ENCODE measurements around the gene BTN3A1.
"Not testable (repeated sequence)": the region's sequence is repeated elsewhere in the genome, so short reads cannot be mapped to it uniquely, and the experiment has no call there.

BTN3A1 gene

DNA sequence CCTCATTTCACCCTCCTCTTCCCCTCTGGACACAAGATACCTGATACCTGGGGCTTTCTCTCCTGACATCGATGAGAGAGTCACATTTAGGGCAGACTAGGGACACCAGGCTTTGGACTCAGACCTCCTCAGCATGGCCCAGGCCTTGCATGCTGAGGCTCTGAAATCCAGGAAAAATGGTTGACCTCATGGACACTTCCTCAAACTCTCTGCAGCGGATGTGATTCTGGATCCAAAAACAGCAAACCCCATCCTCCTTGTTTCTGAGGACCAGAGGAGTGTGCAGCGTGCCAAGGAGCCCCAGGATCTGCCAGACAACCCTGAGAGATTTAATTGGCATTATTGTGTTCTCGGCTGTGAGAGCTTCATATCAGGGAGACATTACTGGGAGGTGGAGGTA, 10.9 kb downstream of the BTN3A1 start:
- no peak for DNase-seq (ENCODE audit: low read depth in 2 of 3, low spot score in 2 of 3)

DNA sequence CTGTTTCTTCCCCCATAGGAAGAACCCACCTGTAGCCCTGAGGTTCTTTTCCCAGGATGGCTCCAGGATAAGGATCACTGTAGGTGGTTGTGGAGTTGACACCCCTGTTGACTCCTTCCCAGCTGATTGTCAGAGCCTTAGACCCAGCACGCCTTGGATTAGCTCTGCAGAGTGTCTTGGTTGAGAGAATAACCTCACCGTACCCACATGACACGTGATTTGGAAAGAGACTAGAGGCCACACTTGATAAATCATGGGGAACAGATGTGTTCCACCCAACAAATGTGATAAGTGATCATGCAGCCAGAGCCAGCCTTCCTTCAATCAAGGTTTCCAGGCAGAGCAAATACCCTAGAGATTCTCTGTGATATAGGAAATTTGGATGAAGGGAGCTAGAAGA, 12.2 kb downstream of the BTN3A1 start:
- DNase-seq (ENCODE audit: low read depth in 2 of 3, low spot score in 2 of 3) = no peak

DNA sequence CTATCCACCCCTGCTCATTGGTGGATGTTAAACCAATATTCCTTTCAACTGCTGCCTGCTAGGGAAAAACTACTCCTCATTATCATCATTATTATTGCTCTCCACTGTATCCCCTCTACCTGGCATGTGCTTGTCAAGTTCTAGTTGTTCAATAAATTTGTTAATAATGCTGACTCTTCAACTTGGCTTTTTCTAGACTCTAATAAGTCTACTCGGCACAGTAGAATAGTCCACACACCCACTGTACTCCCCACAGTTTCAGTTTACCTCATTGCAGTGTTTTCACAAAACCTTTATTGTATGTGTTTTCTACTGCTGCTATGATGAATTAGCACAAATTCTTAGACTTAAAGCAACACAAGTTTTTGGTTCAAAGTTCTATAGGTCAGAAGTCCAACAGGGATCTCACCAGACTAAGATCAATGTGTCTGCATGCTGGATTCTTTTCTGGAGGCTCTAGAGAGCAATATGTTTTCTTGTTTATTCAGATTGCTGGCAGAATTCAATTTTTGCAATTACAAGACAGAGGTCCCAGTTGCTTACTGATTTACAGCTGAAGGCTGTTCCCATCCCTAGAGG, 13.1 kb downstream of the BTN3A1 start:
- DNase-seq (ENCODE audit: low read depth in 2 of 3, low spot score in 2 of 3) = no peak

DNA sequence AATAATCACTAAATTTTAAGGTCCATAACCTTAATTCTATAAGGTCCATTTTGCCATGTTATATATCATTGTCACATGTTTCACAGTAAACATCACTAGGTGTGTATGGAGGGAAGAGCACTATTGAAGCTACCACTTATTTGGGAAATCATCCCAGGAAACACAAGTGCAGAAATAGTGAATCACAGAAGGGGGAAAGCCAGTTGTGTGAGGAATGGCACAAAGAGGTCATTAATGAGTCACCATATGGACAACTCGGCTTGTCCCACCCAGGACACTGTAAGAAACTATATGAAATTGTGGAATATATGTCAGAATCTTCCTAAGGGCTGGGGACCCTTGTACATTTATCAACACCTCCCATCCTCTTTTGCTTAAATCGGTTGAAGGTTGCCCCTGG, 13.7 kb downstream of the BTN3A1 start:
- DNase-seq (ENCODE audit: low read depth in 2 of 3, low spot score in 2 of 3) = no peak

DNA sequence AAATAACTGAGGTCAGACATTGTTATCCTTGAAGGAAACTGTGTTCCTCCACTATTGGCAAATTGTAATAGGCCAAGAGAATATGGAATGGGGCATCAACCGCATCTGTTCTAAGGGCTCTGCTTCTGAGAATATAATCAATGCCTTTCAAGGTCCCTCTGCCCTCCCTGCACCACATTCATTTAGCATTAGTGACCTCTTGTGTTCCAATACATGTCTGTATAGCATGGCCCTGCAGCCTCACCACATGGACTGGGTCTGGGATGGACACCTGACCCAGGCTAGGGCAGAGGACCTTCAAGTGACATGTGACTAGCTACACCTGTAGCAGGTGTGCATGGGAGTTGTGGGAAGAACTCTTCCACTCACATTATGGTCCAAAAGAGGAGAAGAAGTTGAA, 14.2 kb downstream of the BTN3A1 start:
- no peak for DNase-seq (ENCODE audit: low read depth in 2 of 3, low spot score in 2 of 3)

DNA sequence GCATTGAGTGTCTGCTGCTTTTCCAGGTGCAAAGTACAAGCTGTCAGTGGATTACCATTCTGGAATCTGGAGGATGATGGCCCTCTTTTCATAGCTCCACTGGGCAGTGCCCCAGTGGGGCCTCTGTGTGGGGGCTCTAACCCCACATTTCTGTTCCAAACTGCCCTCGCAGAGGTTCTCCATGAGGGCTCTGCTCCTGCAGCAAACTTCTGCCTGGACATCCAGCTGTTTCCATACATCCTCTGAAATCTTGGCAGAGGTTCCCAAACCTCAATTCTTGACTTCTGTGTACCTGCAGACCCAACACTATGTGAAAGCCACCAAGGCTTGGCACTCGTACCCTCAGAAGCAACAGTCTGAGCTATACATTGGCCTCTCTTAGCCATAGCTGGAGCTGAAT, 16.0 kb downstream of the BTN3A1 start:
- not testable (repeated sequence) for DNase-seq (ENCODE audit: low read depth in 2 of 3, low spot score in 2 of 3)

DNA sequence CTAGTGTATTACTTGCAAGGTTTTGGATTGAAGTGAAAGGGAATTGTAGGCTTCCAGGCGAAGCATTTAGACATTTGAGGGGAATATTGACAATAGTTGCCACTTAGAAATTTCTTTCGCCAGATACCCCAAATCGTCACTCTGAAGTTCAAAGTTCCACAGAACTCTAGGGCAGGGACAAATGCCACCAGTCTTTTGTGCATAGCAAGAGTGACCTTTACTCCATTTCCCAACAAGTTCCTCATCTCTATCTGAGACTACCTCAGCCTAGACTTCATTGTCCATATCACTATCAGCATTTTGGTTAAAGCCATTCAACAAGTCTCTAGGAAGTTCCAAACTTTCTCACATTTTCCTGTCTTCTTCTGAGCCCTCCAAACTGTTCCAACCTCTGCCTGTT, 16.7 kb downstream of the BTN3A1 start:
- DNase-seq (ENCODE audit: low read depth in 2 of 3, low spot score in 2 of 3) = not testable (repeated sequence)

DNA sequence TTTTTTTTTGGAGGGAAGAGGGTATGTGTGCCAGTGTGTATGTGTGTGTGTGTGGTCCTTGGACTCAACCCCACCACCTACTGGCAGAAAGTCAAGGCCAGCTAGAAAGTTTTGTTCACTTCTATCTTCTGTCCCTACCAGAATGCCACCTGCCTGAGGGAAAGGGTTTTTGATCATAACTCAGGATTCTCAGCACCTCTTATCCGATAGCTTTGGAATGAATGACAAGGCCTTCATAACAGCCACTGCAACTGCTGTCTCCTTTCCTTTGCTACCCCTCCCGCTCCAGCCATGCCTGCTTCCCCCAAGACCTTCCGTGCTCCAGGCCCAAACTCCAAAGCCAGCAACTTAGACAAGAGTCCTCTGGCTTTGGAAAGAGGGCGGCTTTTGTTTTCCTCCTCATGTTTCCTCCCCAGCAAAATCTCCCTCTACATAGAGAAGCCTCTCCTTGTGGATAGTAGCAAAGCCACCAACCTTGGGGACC, 18.7 kb downstream of the BTN3A1 start:
- DNase-seq (ENCODE audit: low read depth in 2 of 3, low spot score in 2 of 3) = no peak

DNA sequence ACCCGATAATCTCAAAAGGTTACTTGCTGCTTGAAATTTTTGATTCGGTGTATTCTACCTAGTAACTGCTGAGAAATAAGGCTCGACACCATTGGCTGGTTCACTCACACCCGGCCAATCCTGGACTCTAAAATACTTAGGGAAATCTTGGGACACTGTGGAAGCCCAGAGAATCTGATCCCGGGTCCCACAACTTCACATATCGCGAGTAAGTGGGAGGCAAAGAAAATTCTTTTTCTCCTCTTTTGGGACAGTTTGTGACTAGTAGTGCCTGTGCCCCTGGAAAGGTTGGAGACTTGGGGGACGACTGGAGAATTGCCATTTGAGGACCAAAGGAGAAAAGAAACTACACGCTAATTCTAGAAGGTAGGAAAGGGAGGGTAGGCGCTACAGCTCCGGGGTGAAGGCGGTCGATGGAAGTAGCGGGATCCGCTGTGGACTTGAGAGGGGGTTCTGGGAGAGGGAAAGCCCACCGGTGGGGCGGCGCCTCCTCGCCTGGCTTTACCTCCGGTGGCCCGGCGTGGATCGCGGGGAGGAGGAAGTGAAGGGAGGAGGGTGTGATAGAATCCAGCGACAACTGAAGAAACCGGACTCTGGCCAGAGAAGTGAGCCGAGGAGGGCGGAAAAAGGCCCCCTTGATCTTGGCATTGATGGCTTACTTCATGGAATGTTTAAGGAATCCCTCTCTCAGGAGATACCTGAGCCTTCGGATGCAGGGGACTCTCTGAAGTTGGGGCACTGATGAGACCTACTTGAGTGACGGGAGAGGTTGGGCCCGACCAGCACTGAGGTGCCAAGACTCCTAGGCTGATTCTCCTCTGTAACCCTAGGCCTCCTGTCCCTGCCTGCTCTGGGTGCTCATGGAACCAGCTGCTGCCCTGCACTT, 19.4 kb downstream of the BTN3A1 start:
- peak in 2 of 3 experiments; percentile 19 to 21 for DNase-seq (ENCODE audit: low read depth in 2 of 3, low spot score in 2 of 3)

DNA sequence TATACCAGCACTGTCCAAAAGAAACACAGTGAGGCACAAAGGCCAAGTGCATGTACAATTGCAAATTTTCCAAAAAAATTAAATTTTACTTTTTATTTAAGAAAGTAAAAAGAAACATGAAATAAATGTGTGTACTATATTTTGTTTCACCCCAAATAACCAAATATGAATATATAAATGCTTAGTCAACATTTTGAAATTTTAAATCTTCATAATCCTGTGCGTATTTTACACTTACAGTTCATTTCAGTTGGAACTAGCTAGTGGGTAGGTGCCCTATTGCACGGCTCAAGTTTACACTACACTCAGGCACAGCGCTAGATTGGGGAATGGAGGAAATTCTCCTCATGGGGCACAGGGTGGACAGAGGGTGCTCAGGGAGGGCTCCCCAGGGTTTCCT, 20.3 kb downstream of the BTN3A1 start:
- DNase-seq (ENCODE audit: low read depth in 2 of 3, low spot score in 2 of 3) = no peak

DNA sequence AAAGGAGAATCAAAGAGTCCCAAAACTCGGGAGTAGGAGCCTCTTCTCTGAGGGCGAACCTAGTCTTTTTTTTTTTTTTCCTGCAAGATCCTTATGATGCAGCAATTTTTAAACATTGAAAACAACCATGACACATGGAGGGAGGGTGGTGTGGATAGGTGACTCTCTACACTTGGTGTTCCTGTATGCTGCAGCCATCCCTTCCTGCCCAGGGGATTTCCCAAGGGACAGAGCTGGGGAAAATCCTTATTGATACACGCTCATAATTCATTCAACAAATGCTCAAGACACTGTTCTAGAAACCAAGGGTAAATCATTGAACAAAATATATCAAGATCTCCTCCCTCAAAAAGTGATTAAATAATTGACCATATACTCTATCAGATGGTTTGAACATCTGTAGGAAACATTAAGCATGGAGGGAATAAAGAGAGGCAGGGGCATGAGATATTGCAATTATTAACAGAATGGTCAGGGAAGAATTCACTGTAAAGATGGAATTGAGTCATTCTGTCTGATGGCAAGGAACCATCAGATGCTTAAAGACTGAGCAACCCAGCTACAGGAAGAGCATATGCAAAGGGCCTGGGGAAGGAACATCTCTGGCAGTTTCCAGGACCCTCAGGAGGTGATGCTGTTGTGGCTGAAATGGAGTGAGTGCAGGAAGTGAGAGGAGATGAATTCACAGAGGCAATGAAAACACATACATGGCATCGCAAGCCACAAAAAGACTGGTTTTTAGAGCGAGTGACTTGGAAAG, 24.8 kb downstream of the BTN3A1 start:
- DNase-seq (ENCODE audit: low read depth in 2 of 3, low spot score in 2 of 3) = no peak

DNA sequence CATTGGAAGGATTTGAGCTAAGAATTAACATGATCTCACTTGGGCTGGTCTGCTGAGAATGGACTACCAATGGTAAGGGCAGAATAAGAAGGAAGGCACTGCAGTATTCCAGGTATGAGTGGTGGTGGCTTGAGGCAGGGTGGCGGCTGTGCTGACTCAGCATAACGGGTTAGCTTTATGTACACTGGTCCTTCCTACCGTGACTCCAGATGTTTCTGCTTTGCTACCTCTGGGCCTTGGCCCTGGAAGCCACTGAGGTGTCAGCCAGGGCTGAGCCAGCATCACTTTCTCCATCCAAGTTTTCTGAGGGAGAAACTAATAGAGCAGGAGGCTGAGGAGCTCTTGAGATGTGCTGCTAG, 25.4 kb downstream of the BTN3A1 start:
- no peak for DNase-seq (ENCODE audit: low read depth in 2 of 3, low spot score in 2 of 3)

DNA sequence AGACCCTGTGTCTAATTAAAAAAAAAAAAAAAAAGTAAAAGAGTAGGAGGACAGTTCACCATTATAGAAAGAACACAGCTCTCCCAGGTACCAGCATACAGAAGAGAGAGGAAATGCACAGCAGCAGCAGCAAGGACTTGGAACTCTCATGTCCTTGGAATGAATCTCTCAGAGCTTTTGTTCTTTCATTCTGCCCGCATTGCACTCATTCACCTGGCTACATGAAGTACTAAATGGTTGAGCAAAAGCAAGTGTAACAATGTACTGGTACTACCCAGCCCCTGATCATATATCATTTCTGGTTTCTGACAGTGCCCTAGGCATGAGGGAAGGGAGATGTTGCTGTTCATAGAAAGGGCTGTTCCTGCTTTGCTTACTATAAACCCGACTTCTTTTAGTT, 26.1 kb downstream of the BTN3A1 start:
- DNase-seq (ENCODE audit: low read depth in 2 of 3, low spot score in 2 of 3) = no peak

DNA sequence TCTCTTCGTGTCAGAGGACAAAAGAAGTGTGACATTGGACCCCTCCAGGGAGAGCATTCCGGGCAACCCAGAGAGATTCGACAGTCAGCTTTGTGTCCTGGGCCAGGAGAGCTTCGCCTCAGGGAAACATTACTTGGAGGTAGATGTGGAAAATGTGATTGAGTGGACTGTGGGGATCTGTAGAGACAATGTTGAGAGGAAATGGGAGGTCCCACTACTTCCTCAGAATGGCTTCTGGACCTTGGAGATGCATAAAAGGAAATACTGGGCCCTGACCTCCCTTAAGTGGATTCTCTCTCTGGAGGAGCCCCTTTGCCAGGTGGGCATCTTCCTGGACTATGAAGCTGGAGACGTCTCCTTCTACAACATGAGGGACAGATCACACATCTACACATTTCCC, 28.7 kb downstream of the BTN3A1 start:
- no peak for DNase-seq (ENCODE audit: low read depth in 2 of 3, low spot score in 2 of 3)

DNA sequence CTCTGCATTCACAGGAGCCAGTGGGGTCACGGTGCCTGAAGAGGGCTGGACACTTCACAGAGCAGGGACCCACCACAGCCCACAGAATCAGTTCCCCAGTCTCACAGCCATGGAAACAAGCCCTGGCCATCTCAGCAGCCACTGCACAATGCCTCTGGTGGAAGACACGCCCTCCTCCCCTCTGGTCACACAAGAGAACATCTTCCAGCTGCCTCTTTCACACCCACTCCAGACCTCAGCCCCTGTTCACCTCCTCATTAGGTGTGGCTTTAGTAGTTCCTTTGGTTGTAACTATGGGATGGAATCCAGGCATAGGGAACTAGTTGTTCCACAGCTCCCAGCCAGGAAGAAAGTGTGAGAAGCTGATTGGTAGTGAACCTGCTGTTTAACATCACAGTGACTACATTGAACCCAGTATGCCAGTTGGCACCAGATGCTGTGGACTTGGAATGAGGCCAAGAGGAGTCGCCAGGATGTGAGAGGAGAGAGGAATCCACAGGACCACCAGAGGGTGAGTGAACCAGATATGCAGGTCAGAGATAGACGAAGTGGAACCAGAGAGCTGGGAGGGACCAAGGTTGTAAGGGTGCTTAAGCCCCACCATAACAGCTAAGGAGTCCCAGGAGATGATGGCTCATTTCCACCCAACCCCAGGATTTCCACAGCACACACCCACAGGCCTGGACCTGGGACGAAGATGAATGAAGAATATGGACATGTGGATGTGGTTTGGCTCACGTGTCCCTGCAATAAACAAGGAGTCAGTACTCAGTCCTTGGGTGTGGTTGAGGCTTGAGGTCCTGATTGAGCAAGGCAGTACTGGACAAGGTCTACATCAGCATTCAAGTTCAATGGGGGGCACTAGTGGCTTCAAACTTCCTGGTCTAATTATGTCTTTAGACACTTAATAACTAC, 29.4 kb downstream of the BTN3A1 start:
- DNase-seq (ENCODE audit: low read depth in 2 of 3, low spot score in 2 of 3) = no peak

DNA sequence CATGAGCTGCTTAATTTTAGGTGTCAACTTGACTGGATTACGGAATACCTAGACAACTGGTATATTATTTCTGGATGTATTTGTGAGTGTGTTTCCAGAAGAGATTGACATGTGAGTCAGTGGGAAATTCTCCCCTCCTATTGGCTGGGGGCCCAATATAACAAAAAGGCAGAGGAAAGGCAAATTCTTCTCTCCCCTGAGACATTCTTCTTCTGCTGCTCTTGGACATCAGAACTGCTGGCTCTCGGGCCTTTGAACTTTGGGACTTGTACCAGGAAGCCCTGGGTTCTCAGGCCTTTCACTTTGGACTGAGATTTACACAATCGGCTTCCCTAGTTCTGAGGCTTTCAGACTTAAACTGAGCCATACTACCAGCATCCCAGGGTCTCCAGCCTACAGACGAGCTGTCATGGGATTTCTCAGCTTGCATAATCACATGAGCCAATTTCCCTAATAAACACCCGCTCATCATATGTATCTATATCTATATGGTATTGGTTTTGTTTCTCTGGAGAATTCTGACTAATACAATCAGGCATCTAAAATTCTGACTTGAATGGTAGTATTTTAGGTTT, 30.6 kb downstream of the BTN3A1 start:
- no peak for DNase-seq (ENCODE audit: low read depth in 2 of 3, low spot score in 2 of 3)

DNA sequence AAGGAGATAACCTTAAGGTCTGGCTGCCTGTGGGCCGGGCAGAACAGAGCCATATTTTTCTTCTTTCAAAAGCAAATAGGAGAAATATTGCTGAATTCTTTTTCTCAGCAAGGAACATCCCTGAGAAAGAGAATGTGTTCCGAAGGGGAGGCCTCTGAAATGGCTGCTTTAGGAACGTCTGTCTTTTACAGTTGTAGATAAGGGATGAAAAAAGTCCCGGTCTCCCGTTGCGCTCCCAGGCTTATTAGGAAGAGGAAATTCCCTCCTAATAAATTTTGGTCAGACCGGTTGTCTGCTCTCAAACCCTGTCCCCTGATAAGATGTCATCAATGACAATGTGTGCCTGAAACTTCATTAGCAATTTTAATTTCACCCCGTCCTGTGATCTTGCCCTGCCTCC, 31.6 kb downstream of the BTN3A1 start:
- not testable (repeated sequence) for DNase-seq (ENCODE audit: low read depth in 2 of 3, low spot score in 2 of 3)

DNA sequence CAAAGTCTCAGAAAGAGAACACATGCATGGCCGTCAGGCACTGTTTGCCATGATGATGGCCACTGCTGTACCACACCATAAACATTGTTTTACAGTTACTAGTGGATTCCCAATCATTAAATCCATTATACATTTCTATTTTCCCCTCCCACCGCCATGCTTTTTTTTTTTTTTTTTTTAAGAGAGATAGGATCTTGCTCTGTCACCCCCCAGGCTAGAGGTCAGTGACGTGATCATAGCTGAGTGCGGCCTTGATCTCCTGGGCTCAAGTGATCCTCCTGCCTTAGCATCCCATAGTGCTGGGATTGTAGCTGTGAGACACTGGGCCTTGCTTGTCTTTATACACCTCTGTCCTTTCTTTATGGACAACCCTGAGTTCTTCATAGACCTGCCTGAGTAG, 33.9 kb downstream of the BTN3A1 start:
- DNase-seq (ENCODE audit: low read depth in 2 of 3, low spot score in 2 of 3) = no peak

DNA sequence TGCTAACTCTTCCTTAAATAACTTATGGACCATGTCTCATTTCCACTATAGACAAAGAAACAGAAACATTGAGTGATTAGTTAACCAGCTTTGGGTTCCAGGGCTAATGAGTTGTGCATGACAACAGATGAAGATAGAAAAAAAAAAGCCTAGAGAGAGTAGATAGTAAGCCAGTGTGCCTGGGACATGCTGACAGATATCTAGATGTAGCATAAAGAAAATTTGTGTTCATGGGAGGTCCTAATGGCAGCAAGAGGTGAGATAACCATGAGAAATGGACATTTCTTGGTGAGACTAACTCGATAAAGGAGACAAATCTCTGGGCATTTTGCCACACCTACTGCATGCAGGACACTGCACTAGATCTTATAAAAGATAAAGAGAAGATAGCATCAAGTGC, 35.5 kb downstream of the BTN3A1 start:
- DNase-seq (ENCODE audit: low read depth in 2 of 3, low spot score in 2 of 3) = no peak

DNA sequence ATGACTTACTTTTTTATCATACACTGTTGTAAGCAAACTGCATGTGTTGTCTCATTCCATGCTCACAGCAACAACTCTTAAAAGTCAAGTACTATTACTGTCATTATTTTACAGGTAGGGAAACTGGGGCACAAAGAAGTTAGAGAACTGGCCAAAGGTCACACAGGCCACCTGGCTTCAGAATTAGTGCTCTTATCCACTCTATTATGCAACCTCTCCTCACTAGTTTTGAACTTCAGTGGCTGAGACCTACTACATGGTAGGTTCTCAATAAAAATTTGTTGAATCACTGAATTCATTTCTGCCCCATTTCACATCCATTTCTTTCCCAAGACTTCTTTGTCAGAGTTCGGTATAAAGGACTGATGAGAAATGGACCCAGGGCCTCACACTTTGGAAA, 35.9 kb downstream of the BTN3A1 start:
- DNase-seq (ENCODE audit: low read depth in 2 of 3, low spot score in 2 of 3) = no peak

Data from activated CD8-positive, alpha-beta memory T cell treated with anti-CD3 and anti-CD28 coated beads for 48 hours (primary cell).